ENCODE data around the gene MTLN.
"Not testable (repeated sequence)": the region's sequence is repeated elsewhere in the genome, so short reads cannot be mapped to it uniquely, and the experiment has no call there.

The MTLN gene, protein sequence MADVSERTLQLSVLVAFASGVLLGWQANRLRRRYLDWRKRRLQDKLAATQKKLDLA

GRCh38 chr2:110211938-110212858 is at the start of gene MTLN:
Gene MTLN, minus strand, starts transcription at chr2:110212547. Its CDS starts 22 bp downstream, at chr2:110212525.
- DNase-seq = no peak

- DNase-seq = not testable (repeated sequence)
Measured at GRCh38 chr2:110261910-110262309, 49.6 kb upstream of the MTLN start.

- not testable (repeated sequence) for DNase-seq
Measured at GRCh38 chr2:110248081-110248795, 35.9 kb upstream of the MTLN start.

DNA sequence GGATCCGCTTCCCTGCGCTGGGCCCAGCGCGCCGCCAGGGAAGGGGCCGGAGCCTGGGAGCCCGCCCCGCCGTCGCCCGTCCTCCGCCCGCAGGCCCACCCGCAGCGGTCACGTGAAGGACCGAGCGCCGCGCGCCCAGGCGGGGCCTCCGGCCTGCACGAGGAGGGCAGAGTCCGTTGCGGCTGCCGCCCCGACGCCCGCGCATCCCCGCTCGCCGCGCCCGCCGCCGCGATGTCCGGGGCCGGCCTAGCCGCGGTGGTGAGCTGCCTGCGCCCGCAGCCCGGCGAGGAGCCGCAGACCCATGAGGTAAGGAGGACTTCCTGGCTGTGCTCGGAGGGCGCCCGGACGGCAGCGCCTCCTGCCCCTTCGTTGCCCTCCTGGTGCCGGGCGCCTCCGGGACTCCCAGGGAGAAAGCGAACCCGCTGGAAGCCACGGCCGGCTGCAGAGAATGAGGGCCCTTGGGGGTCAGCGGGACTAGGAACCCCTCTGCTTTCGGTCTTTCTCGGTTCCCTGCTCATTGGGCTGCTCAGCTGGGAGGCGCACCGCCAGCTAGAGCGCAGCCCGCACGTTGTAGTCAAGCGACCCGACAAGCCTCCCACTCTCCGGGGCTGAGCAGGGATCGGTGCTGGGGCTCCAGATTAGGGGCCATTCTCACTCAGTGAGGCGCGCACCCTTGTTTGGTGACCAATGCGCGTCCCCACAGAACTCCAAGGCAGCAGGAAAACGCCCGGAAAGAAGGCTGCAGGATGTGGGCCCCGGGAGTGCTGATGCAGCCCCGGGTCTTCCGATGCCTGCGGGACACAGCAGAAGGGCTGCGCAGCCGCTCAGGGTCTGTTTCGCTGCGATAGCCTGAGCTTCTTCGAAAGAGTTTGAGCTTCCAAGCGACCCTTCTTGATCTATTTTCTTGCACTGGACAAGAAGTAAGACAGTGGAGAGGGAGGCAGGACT is 33.4 kb upstream of the MTLN start:
- not testable (repeated sequence) for DNase-seq

DNA sequence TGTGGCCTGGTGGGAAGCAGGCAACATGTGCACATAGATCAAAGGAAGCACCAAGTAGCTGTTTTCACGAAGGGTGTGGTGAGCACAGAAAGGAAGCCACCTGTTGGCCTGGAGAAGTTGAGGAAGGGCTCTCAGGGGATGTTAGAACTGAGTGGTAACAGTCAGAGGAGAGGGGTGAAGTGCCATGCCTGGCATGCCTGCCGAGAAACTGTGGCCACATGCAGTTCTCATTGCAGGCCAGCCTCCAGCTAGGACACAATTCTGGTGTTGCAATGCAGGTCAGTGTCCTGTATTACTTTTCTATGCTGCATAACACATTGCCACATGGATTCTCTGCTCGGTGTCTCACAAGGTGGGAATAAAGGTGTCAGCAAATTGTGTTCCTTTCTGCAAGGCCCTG is 30.9 kb upstream of the MTLN start:
- not testable (repeated sequence) for DNase-seq

- DNase-seq = not testable (repeated sequence)
Measured at GRCh38 chr2:110234514-110234913, 22.2 kb upstream of the MTLN start.

GRCh38 chr2:110229886-110230285 is 17.5 kb upstream of the MTLN start:
- not testable (repeated sequence) for DNase-seq

- not testable (repeated sequence) for DNase-seq
Measured at GRCh38 chr2:110222626-110223025, 10.3 kb upstream of the MTLN start.

- no peak for DNase-seq
Measured at GRCh38 chr2:110221938-110222337, 9.6 kb upstream of the MTLN start.

- no peak for DNase-seq
Measured at GRCh38 chr2:110220190-110220564, 7.8 kb upstream of the MTLN start.

DNA sequence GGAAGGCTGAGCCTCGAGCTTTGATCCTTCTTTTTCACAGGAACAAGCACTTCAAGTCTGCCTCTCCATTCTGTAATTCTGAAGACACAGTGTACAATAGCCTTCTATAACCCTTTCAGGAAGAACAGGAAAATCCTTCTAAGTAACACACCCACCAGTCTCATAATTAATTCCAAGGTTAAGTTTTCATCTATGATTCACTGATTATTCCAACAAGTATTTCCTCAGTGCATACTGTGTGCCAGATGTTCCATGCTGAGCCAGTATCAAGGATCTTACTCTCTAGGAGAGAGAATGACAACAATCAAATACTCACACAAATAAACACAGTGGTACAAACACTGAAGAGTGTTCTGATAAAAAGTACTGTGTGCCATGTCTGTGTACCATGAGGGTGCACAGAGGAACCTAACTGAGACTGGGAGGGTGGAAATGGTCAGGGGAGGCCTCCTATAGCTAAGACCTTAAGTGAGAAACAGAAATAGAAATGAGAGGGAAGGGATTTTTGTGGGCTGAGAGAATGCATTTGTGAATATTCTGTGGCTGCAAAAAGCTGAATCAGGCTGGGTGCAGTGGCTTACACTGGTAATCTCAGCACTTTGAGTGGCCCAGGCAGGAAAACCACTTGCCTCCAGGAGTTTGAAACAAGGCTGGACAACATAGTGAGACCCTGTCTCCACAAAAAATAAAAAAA is 7.3 kb upstream of the MTLN start:
- no peak for DNase-seq

DNA sequence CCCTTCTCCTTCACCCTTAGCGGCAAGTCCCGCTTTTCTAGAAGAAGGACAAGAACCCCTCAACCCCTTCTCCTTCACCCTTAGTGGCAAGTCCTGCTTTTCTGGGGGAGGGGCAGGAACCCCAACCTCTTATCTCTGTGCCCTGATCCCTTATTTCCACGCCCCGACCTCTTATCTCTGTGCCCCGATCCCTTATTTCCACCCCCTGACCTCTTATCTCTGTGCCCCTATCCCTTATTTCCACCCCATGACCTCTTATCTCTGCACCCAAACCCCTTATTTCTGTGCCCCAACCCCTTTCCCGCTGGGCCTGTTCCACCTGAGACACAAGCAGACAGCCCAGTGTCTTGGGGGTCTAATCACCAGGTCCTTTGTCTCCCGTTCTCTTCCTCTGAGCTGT is 6.5 kb upstream of the MTLN start:
- DNase-seq = not testable (repeated sequence)

GRCh38 chr2:110216803-110217202 is 4.5 kb upstream of the MTLN start:
- DNase-seq = no peak

- no peak for DNase-seq
Measured at GRCh38 chr2:110216199-110216598, 3.9 kb upstream of the MTLN start.

- DNase-seq = no peak
Measured at GRCh38 chr2:110215566-110216158, 3.3 kb upstream of the MTLN start.

GRCh38 chr2:110215091-110215490 is 2.7 kb upstream of the MTLN start:
- no peak for DNase-seq

DNA sequence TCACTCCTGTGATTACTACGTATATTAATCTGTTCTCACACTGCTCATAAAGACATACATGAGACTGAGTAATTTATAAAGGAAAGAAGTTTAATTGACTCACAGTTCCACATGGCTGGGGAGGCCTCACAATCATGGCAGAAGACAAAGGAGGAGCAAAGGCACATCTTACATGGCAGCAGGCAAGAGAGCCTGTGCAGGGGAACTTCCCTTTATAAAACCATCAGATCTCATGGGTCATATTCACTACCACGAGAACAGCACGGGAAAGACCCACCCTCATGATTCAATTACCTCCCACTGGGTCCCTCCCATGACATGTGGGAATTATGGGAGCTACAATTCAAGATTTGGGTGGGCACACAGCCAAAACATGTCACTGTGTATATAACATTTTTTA is 1.2 kb upstream of the MTLN start:
- DNase-seq = not testable (repeated sequence)

- DNase-seq = no peak
Measured at GRCh38 chr2:110205660-110206455, 6.5 kb downstream of the MTLN start.

- DNase-seq = peak; percentile 27 to 69
Measured at GRCh38 chr2:110204408-110205385, 7.7 kb downstream of the MTLN start, which contains the start of gene NPHP1. Gene NPHP1, minus strand, starts transcription at chr2:110205013. Its CDS starts 45 bp downstream, at chr2:110204968.
